T-helper 2 cell (primary cell): ENCODE data around the gene ISX.
A peak's percentile ranks its signal among the peaks of the same experiment; 100 is the strongest.

Source experiments
- DNase-seq, 5 experiments: peaks; one replicate each; pipeline versions ENCODE4 v3.0.0 to v3.0.0-alpha.2; 2012 to 2022

Gene ISX

GRCh38 chr22:35053060-35053835 lies 12.7 kb upstream of the ISX start:
- DNase-seq = no peak

- DNase-seq = no peak
Observed at GRCh38 chr22:35054064-35054463, 11.9 kb upstream of the ISX start.

GRCh38 chr22:35056486-35056885 lies 9.5 kb upstream of the ISX start:
- DNase-seq = no peak

- no peak for DNase-seq
Observed at GRCh38 chr22:35057155-35057554, 8.8 kb upstream of the ISX start.

- DNase-seq = no peak
Observed at GRCh38 chr22:35059632-35060031, 6.3 kb upstream of the ISX start.

- peak in 1 of 5 experiments; percentile 38 for DNase-seq
Observed at GRCh38 chr22:35064664-35065063, 1.3 kb upstream of the ISX start.

- DNase-seq = no peak
Observed at GRCh38 chr22:35065183-35065582, 775 bp upstream of the ISX start.

- DNase-seq = no peak
Observed at GRCh38 chr22:35066768-35067167, 810 bp downstream of the ISX start.

- DNase-seq = no peak
Observed at GRCh38 chr22:35069541-35069940, 3.6 kb downstream of the ISX start.

- no peak for DNase-seq
Observed at GRCh38 chr22:35070451-35071093, 4.6 kb downstream of the ISX start.

GRCh38 chr22:35071784-35072183 lies 5.8 kb downstream of the ISX start:
- DNase-seq = no peak

- no peak for DNase-seq
Observed at GRCh38 chr22:35072925-35073324, 7.0 kb downstream of the ISX start.

- DNase-seq = no peak
Observed at GRCh38 chr22:35074583-35074982, 8.6 kb downstream of the ISX start.

- DNase-seq = no peak
Observed at GRCh38 chr22:35076630-35077029, 10.7 kb downstream of the ISX start.

- no peak for DNase-seq
Observed at GRCh38 chr22:35085621-35086020, 19.7 kb downstream of the ISX start.

- DNase-seq = no peak
Observed at GRCh38 chr22:35089139-35089538, 23.2 kb downstream of the ISX start.

- DNase-seq = no peak
Observed at GRCh38 chr22:35092406-35092805, 26.4 kb downstream of the ISX start.

- no peak for DNase-seq
Observed at GRCh38 chr22:35098921-35099320, 33.0 kb downstream of the ISX start.

GRCh38 chr22:35099883-35100282 lies 33.9 kb downstream of the ISX start:
- DNase-seq = no peak

GRCh38 chr22:35102663-35103062 lies 36.7 kb downstream of the ISX start:
- no peak for DNase-seq

- DNase-seq = no peak
Observed at GRCh38 chr22:35103761-35104160, 37.8 kb downstream of the ISX start.

GRCh38 chr22:35104491-35104890 lies 38.5 kb downstream of the ISX start:
- no peak for DNase-seq

GRCh38 chr22:35109616-35110015 lies 43.7 kb downstream of the ISX start:
- DNase-seq = no peak

- no peak for DNase-seq
Observed at GRCh38 chr22:35111244-35111643, 45.3 kb downstream of the ISX start.

- no peak for DNase-seq
Observed at GRCh38 chr22:35113341-35113740, 47.4 kb downstream of the ISX start.
